ENCODE data around the gene RAB5A. TPM values are rescaled to one million over a fixed set of nuclear protein-coding genes. Genes with fewer than 3 reads are reported as not detected.

Gene RAB5A
- total and polyA plus RNA-seq, 10 of the 15 experiments (the other 5 are each of a cell fraction or from before 2014, with no cell fraction given): 15.8 to 44.3 (median 29.1) TPM

- SMC1A ChIA-PET (ENCODE audit: uncharacterized antibody, unreplicated experiment): no interaction called here
- intact Hi-C loops (cut with micrococcal nuclease; ENCODE audit: unreplicated experiment): no loop called here
- BruUV-seq (replicated peaks): no TSS peak
- no peak for TF ChIP-seq NBN (IDR thresholded peaks at IDR 0.05)
- no peak for TF ChIP-seq MEF2B (IDR thresholded peaks at IDR 0.05; ENCODE audit: partially characterized antibody, poor library complexity, severe bottlenecking)
- TF ChIP-seq ZBTB33 (IDR thresholded peaks at IDR 0.05): no peak
- TF ChIP-seq NR2F1 (conservative IDR thresholded peaks at IDR 0.05): no peak
- TF ChIP-seq RCOR1 (conservative IDR thresholded peaks at IDR 0.05; ENCODE audit: low read depth, low read length): no peak
- no peak for TF ChIP-seq GABPA (IDR thresholded peaks at IDR 0.05; ENCODE audit: low read depth)
- TF ChIP-seq STAT3 (IDR thresholded peaks at IDR 0.05; ENCODE audit: low read depth, low read length): no peak
- no peak for TF ChIP-seq YBX1 (IDR thresholded peaks at IDR 0.05)
- no peak for TF ChIP-seq RAD21 (IDR thresholded peaks at IDR 0.05; ENCODE audit: insufficient read depth, low read depth, low read length)
- TF ChIP-seq, protein P1, sequence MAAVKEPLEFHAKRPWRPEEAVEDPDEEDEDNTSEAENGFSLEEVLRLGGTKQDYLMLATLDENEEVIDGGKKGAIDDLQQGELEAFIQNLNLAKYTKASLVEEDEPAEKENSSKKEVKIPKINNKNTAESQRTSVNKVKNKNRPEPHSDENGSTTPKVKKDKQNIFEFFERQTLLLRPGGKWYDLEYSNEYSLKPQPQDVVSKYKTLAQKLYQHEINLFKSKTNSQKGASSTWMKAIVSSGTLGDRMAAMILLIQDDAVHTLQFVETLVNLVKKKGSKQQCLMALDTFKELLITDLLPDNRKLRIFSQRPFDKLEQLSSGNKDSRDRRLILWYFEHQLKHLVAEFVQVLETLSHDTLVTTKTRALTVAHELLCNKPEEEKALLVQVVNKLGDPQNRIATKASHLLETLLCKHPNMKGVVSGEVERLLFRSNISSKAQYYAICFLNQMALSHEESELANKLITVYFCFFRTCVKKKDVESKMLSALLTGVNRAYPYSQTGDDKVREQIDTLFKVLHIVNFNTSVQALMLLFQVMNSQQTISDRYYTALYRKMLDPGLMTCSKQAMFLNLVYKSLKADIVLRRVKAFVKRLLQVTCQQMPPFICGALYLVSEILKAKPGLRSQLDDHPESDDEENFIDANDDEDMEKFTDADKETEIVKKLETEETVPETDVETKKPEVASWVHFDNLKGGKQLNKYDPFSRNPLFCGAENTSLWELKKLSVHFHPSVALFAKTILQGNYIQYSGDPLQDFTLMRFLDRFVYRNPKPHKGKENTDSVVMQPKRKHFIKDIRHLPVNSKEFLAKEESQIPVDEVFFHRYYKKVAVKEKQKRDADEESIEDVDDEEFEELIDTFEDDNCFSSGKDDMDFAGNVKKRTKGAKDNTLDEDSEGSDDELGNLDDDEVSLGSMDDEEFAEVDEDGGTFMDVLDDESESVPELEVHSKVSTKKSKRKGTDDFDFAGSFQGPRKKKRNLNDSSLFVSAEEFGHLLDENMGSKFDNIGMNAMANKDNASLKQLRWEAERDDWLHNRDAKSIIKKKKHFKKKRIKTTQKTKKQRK (IDR thresholded peaks at IDR 0.05; ENCODE audit: low read depth, low read length): no peak
- TF ChIP-seq, protein P2, sequence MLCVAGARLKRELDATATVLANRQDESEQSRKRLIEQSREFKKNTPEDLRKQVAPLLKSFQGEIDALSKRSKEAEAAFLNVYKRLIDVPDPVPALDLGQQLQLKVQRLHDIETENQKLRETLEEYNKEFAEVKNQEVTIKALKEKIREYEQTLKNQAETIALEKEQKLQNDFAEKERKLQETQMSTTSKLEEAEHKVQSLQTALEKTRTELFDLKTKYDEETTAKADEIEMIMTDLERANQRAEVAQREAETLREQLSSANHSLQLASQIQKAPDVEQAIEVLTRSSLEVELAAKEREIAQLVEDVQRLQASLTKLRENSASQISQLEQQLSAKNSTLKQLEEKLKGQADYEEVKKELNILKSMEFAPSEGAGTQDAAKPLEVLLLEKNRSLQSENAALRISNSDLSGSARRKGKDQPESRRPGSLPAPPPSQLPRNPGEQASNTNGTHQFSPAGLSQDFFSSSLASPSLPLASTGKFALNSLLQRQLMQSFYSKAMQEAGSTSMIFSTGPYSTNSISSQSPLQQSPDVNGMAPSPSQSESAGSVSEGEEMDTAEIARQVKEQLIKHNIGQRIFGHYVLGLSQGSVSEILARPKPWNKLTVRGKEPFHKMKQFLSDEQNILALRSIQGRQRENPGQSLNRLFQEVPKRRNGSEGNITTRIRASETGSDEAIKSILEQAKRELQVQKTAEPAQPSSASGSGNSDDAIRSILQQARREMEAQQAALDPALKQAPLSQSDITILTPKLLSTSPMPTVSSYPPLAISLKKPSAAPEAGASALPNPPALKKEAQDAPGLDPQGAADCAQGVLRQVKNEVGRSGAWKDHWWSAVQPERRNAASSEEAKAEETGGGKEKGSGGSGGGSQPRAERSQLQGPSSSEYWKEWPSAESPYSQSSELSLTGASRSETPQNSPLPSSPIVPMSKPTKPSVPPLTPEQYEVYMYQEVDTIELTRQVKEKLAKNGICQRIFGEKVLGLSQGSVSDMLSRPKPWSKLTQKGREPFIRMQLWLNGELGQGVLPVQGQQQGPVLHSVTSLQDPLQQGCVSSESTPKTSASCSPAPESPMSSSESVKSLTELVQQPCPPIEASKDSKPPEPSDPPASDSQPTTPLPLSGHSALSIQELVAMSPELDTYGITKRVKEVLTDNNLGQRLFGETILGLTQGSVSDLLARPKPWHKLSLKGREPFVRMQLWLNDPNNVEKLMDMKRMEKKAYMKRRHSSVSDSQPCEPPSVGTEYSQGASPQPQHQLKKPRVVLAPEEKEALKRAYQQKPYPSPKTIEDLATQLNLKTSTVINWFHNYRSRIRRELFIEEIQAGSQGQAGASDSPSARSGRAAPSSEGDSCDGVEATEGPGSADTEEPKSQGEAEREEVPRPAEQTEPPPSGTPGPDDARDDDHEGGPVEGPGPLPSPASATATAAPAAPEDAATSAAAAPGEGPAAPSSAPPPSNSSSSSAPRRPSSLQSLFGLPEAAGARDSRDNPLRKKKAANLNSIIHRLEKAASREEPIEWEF (IDR thresholded peaks at IDR 0.05; ENCODE audit: insufficient replicate concordance, low read depth, low read length): no peak
- no peak for TF ChIP-seq FOXM1 (IDR thresholded peaks at IDR 0.05; ENCODE audit: low read depth, low read length)
- no peak for TF ChIP-seq CREM (IDR thresholded peaks at IDR 0.05; ENCODE audit: low read depth)
- TF ChIP-seq CBX3 (IDR thresholded peaks at IDR 0.05; ENCODE audit: borderline replicate concordance, low read depth): no peak
These were observed 20.3 kb downstream of the RAB5A start for GRCh38 chr3:19967208-19967607.

More at GRCh38 chr3:19967208-19967607, 20.3 kb downstream of the RAB5A start:
- Histone ChIP-seq H4K20me1 (ENCODE audit: control insufficient read depth, insufficient read depth) (no peaks in the 10 kb centered on the region; the same call in 1 of the 2 replicates), H3K36me3 (ENCODE audit: control insufficient read depth in 2 of 2, insufficient read depth in 2 of 2, low read length in 1 of 2) (peaks cover 0 to 5% of the 10 kb centered on the region in 2 experiments; a peak in 3 of 4 replicates), H3K9me3 (replicated peaks; ENCODE audit: control insufficient read depth, insufficient read depth, low read length) (no peaks in the 10 kb centered on the region), H3K4me1 (ENCODE audit: control insufficient read depth, insufficient read depth, low read length) (no peaks in the 10 kb centered on the region), H3K27ac (ENCODE audit: control insufficient read depth, insufficient read depth) (no peak overlapping the region), H3K9ac (ENCODE audit: control insufficient read depth, insufficient read depth, low read length) (no peak overlapping the region), H3K27me3 (replicated peaks in 1 of 2; ENCODE audit: control insufficient read depth in 2 of 2, insufficient read depth in 2 of 2, low read length in 1 of 2) (no peaks in the 10 kb centered on the region), H2AFZ (ENCODE audit: control insufficient read depth, low read depth, low read length) (no peak overlapping the region), H3K79me2 (ENCODE audit: control insufficient read depth, insufficient read depth, low read length) (peaks cover 26% of the 10 kb centered on the region), H3K4me3 (no peak overlapping the region), H3K4me2 (ENCODE audit: control insufficient read depth, insufficient read depth) (no peak overlapping the region)
- no peak for ATAC-seq
- RAD21 ChIA-PET (ENCODE audit: unreplicated experiment): no interaction called here
- WGBS (ENCODE audit: insufficient coverage, insufficient replicate concordance, low lambda C conversion rate, missing lambda C conversion rate): 92% methylated on average over 6 of the region's 6 CpGs
- in situ Hi-C loops (cut with MboI): no loop called here
- no peak for DNase-seq (ENCODE audit: low read depth, low spot score)
- POLR2A ChIA-PET: interaction anchor here (1.1 kb wide), 1 partner anchor 74 kb away, joined by 5 read pairs; no protein-coding TSS in a partner anchor
- no peak for FAIRE-seq
- CTCF ChIA-PET: interaction anchor here (0.8 kb wide), 1 partner anchor 16 kb away, joined by 3 read pairs; no protein-coding TSS in a partner anchor
